HG03060 (cell line): ENCODE data around the gene AKAP1.
"Not testable (repeated sequence)": the region's sequence is repeated elsewhere in the genome, so short reads cannot be mapped to it uniquely, and the experiment has no call there.

ENCODE experiments used
- ATAC-seq: cut with Tn5 transposase; IDR thresholded peaks from one replicate; pipeline ENCODE4 v1.9.1; 2021; ENCODE audit warnings: low read depth, moderate number of reproducible peaks; ENCODE audit not compliant: unreplicated experiment

Gene AKAP1

DNA sequence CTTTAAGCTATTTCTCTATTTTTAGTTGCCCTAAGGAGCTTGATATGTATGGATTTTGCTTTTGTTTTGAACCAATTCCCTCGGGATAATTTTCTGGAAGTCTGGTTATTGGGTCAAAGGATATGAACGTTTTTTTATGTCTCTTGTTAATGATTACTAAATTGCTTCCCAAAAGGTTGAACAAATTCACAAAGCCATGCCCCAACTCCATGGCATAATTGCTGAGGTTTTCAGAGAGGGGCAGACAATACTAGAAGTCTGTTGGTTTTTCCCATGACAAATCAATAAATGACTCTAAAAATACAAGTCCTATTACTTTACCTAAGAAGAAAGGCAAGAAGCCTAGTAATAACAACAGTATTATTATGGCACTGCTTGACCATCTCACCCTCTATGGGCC is 11.4 kb upstream of the AKAP1 start:
- no peak for ATAC-seq

DNA sequence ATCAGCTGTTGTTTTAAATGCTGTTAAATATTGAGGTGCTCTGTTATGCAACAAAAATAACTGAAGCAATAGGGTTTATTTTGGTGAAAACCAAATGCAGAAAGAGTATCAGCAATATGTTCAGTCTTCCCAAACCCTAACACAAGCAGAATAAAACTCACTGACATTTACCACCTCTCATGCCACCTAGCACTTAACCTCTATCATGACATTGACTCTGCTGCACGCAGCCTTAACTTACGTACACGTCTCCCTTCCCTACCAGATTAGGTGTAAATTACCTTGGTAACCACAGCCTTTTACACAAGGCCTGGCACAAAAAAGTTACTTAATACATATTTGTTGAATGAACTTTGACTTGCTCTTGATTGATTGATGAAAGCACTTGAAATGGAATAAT is 9.9 kb upstream of the AKAP1 start:
- ATAC-seq: no peak

DNA sequence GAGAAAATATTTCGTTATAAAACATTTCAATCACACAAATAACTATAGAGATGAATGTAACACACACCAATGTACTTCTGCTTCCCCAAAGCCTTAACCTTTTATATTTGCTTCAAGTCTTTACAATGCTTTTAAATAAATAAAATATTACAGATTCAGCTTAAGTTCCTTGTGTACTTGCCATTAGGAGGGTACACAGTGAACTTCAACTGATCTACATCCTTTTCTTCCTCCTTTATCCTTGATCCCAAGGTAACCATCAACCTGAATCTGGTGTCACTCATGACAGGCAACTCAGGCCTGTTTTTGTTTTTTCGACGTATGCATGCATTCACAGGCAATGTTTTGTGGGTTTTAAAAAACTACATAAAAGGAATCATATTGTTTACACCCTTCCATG is 9.3 kb upstream of the AKAP1 start:
- ATAC-seq: no peak

DNA sequence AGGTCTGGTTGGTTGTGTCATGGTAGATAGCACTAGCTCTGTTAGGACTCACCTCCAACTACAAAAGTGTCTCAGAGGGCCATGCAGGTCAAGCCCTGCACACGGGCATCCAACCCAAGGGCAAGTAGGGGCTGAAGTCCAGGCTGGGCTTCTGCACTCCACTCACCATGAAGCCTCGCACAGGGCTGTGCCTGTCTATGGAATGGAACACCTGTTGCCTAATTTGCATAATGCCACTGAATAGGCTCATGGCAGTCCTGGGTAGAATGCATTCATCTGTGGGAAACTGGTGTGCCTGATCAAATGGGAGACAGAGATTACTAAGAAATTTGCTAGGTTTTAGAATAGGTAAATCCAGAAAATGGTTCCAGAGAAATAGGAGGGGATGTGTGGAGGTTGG is 8.0 kb upstream of the AKAP1 start:
- ATAC-seq: no peak

DNA sequence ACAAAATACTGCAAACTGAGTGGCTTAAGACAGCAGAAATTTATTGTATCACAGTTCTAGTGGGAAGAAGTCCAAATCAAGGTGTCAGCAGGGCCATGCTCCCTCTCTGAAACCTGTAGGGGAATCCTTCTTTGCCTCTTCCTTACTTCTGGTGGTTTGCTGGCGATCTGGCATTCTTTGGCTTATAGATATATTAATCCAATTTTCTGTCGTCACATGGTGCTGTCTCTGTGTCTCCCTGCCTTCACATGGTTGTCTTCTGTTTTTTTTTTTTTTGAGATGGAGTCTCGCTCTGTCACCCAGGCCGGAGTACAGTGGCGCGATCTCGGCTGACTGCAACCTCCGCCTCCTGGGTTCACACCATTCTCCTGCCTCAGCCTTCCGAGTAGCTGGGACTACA is 6.8 kb upstream of the AKAP1 start:
- no peak for ATAC-seq

DNA sequence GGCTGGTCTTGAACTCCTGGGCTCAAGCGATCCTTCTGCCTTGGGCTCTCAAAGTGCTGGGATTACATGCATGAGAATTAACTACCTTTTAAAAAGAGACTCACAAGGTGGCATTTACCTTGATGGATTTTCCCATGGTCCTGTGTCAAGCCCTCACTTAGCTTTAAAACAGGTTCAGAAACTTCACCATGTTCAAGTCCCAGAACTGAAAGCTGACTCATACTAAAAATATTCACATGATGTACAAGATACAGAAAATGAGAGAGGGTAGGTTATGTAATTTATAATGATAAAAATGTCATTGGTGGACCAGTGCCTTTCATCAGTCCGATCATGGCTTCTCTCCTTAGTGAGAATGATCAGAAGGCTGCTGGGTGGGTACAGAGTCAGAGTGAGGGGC is 4.3 kb upstream of the AKAP1 start:
- ATAC-seq: no peak

DNA sequence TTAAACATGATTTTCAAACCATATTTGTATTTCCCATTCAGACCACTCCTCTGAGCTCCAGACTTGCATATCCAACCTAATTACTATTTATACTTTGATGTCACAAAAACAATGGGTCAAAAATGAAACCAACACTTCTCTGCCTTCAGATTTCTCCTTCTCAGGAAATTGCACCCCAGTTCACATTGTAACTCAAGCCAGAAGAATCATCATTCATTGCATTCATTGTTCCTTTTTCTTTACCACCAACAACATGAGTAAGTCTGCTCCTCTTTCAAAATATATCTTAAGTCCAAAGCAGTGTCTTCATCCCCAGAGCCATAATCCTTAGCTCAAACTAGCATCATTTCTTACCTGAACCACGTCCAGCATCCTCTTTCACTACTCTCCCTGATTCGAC is 2.6 kb upstream of the AKAP1 start:
- ATAC-seq: no peak

DNA sequence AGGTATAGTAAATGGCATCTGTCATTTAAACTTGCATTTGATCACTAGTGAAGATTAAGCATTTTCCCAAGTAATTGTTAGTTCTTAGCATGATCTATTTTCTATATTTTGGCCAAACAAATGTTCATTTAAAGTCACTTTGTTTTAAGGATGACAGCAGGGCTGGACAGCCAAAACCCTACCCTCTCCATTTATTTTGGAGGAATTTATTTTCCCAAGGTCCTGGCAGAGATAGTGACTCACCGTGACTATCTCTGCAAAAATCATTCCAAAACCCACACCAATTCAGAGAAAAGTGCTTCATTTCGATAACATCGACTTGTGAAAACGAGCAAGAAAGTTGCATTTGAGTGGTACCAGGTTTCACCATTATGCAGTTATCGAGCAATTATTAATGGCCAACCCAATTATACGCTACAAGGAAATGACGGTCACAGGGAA is 665 bp upstream of the AKAP1 start:
- ATAC-seq: no peak

DNA sequence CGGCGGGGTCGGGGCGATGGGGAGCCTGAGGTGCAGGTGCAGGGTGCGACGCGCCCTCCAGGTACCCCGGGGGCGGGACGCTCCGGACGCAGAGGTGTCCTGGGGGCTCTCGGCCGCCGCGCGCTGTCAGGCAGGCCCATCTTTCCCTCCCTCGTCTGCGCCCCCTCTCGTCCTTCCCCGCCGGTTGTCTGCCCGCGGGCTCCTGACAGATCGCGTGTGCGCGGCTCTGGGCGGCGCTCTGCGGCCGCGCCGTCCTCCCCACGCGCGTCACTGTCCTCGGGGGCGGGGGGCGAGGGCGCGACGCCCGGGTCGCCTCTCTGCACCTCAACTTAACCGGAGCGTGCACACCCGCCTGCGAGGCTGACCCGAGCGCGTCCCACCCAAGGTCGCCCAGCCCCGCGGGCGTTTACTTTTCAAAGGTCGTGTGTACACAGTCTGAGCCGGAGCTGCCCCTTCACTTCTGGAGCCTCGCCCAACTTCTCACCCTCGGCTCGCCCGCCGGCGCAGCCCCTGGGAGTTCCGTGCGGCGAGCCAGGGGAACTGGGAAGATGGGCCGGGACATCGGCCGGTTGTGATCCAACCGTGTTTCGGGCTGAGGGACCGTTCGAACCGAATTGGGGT is 512 bp downstream of the AKAP1 start:
- peak; percentile 15 for ATAC-seq

DNA sequence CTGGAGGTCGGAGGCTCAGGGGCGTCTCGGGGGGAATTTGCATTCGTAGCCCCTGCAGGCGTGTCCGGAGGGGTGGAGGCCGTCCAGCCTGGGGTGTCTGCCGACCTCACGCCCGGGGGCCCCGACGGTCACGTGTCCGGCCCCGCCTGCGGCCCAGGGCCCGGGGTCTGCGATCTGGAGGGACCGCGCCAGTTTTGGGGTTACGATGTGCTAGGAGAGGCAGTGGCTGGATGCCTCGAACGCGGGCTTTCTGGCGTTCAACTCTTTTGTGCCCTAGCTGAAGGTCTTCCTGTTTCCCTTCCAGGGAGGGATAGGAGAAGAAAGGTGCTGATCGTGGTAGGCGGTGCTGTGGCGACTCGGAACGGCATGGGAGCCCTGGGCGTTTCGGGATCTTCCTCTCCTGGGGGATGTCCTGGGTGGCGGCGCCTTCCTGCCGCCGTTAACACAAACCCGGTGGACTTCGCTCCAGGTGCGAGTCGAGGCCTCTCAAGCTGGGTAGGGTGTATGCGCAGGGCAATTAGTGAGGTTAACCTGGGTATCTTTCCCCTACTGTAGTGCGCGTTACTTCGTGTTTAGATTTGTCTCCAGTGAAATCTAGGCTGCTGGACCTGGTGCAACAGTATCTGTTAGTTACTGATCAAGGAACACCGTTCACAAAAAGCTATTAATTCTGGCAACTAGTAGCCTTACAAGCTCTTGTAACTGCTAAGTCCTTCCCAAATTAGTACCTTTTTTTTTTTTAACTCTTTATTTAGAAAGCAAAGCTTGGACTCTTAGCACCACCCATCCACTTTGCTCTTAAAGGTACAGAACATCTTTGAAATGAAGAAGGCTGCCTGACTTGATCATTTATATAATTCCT is 1.3 kb downstream of the AKAP1 start:
- no peak for ATAC-seq

DNA sequence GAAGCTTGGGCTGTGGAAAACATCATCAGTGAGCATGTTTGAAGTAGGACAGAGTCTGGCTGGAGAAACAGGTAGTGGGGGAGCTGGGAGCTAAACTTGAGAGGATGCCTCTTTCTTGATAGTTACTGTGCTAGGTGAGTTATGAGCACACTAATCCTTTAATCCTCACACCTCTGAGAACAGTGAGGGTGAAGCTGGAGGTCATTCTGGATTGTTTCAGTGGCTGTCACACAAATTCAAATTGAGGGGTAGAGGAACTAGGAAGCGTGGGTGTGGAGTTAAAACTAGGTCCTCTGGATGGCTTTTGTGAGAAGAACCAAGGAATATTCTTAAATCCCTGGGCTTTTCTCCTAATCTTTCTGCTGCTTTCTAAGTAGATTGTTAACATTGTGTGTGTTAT is 3.3 kb downstream of the AKAP1 start:
- no peak for ATAC-seq

DNA sequence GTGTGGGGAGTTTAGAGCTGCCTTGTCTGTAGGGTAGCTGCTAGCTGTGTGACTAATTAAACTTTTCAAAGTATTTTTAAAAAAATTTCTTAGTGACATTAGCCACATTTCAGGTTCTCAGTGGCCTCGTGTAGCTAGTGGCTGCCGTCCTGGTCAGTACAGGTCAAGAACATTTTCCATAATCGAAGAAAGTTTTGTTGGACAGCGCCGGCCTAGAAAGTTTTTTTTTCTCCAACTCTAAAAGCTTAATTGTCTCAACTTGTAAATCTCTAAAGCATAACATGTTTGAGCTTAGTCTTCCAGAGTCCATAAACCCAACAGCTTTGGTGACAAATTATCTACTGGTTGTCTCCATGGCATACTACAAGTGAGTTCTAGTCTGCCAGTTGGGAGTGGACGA is 4.3 kb downstream of the AKAP1 start:
- no peak for ATAC-seq

DNA sequence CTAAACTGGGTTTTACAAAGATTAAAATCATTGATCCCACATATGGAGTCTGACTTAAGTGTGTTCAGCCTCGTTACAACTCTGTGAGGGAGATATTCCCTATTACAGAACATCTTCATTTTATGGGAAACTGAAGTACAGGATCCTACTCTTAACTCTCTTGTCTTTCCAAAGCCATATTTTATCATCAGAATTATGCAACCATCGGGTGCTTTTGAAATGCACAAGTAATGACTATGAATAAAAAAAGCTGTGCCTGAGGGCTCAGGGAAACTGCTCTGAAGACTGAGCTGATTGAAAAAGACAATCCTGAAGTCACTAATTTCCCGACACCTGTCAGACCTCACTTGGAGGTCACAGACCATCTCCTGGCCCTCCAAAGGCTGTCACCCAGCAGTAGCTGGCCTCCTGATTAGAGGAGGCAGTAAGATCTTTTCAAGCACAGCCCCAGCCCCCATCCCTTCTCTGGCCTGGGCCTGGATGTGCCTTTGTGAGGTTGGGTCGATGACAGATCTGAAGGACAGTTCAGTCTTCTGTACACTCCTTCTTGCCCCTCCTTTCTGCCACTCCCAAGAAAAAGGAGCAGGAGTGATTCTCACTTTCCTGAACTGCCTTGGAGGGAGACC is 5.6 kb downstream of the AKAP1 start:
- no peak for ATAC-seq

DNA sequence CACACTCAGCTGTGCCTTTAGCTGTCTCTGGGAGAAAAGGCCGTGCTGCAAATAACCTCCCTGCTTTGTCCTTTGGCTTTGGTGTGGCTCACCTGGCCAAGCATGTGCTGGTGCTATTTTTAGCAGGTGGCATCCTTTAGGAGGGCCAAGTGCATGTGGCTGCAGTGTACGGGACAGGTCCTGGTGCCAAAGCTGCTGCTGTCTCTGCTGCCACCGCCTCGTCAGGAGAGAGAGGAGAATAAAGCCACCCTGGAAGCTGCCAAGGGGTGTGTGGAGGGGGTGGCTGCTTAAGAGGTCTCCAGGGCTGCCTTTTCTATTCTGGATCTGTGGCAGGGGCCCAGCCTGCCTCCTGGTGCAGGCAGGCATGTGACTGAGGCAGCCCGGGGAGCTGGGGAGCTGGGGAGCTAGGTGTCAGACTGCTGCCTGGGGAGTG is 6.2 kb downstream of the AKAP1 start:
- no peak for ATAC-seq

DNA sequence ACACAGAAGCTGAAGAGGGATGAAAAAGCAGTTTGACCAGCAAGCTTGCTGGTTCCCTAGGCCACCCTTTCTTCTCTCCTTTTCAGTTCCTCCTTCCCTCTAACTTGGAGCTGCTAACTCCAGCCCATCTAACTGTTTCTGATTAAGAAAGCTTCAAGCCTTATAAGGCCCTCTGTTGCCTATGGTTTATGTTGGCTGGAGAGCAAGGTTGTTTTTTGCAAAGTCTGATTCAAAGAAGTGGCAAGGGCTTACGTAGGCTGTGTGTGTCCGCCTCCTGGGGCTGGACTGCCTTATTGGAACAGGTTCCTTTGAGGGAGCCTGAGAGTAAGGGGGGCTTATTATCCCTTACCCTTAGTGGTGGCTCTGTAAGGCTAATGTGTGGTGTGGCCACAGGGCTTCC is 7.1 kb downstream of the AKAP1 start:
- ATAC-seq: no peak

DNA sequence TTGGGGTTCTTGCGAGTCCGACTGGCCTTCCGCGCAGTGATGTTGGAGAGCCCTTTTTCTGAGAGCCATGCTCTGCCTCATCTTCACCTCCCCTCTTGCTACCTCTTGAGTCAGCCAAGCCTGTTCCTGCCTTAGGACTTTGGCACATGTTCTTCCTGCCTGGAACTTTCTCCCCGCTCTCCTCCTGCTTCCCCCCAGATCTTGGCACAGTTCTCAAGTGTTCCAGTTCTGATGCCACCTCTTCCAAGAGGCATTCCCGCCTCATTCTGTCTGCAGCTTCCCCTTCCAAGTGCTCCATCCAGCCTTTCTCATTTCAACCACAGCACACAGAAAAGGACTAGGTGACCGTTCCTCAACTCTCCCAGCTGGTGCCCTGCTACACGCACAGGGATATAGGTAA is 7.7 kb downstream of the AKAP1 start:
- no peak for ATAC-seq

DNA sequence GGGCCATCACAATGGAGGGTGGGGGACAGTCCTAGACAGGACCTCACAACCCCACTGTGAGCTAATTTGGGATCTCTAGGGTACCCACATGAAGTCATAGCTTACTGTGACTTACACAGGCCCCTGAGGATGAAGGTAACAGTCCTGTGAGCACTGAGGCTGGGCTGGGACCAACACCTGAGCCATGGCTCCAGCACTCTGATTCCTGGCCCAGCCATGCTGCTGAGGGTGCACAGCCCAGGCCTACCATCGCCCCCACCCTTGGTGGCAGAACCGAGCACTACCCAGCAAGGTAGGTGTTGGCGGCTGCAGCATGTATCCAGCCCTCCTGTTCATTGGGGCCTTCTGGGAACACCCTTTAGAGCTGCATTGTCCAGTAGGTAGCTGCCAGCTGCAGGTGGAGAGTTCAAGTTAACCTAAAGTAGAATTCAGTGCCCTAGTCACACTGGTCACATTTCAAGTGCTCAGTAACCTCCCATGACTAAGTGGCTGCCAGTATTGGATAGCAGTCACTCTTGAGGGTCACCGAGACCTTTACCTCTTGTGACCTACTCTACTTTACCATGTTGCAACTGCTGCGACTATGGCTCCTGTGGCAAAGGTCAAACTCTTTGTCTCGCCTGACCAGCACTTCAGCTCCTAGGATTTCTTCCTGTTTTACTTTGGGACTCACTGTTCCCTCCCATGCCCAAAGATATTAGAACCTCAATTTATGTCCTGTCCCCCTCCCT is 11.6 kb downstream of the AKAP1 start:
- ATAC-seq: no peak

DNA sequence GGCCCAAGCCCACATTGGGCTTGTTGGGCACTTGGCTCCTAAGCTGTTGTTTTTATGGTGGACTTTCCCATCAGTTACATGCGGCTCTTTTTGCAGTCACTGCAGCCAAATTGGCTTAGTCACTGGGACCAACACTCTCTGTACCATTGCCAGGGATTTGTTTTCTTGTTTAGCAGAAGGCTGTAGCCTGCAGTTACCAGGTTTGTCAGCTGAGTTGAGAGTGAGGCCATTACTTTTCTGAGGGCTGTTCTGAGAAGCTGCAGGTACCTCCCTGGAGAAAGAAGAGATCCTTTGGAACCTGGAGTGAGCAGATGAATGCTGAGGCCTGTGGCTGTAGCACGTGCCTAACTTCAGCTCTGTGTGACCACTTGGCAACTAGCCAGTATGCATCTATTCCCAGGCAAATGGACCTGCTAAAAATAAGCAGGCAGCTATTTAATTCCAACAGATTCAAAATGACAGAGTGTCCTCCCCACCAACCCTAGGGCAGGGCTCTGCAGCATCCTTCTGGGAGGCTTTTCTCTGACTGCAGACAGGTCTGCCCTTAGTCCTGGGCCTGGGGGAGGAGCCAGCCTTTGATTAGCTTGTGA is 12.9 kb downstream of the AKAP1 start:
- no peak for ATAC-seq

DNA sequence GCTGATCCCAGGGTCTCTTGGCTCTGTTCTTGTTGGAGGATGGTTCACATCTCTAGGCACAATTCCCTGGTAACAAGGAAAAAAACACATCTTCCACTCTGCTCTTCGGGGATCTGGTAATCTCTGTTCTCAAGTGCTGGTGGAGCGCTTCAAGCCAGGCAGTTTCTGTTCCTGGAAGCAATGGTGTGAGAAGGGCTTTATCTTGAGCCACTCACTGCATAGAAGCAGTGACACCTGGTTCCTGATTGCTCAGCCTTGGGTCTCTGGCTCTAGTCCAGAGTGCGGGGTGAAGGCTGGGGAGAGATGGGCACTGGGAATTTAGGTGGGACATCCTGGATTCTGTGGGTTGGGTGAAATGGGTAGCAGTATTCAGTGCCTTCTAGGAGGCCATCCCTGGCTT is 14.1 kb downstream of the AKAP1 start:
- no peak for ATAC-seq

DNA sequence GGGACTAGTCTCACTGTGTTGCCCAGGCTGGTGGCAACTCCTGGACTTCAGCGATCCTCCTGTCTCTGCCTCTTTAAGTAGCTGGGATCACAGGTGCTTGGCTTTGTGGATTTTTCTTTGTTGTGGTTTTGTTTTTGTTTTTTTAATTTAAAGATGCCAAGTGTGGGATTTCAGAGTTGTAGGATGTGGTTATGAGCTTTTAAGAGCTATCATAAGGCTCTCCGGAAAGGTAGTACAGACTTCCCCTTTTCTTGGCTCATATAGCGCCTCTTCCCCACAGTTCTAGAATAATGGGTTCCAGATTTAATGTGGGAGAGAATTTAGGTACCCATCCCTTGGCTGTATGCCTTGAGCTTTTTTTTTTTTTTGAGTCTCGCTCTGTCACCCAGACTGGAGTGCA is 17.1 kb downstream of the AKAP1 start:
- ATAC-seq: no peak

DNA sequence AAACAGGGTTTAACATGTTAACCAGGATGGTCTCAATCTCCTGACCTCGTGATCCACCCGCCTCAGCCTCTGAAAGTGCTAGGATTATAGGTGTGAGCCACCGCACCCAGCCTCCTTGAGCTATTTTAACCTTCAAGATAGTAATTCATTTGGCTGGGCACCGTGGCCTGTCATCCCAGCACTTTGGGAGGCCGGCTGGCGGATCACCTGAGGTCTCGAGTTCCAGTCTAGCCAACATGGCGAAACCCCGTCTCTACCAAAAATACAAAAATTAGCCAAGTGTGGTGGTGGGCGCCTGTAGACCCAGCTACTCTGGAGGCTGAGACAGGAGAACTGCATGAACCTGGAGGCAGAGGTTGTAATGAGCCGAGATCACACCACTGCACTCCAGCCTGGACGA is 17.6 kb downstream of the AKAP1 start:
- not testable (repeated sequence) for ATAC-seq
